Spleen (tissue), 11 donors: Measurements from ENCODE around the gene METTL24. TPM values are rescaled to one million over a fixed set of nuclear protein-coding genes. Genes with fewer than 3 reads are reported as not detected.

Experiments used
- DNase-seq: peaks from one replicate; pipeline ENCODE4 v3.0.0-alpha.2; 2020
- H3K27ac ChIP-seq, 8 donors: fragments of 200-600 bp; sonication (generic) in 7 of 8; 1 replicate in 4 of 8; 2 replicates in 4 of 8; pipeline versions ENCODE4 v1.5.0 to v1.8.0; 2016 to 2021; ENCODE audit warnings: inconsistent platforms in 4 of 8, mild to moderate bottlenecking in 4 of 8, moderate library complexity in 1 of 8
- H3K27me3 ChIP-seq, 7 donors: fragments of 200-600 bp; sonication (generic) in 6 of 7; replicated peaks in 1 of 7; 1 replicate in 4 of 7; 2 replicates in 3 of 7; pipeline versions ENCODE4 v1.5.0 to v1.8.0; 2016 to 2021; ENCODE audit warnings: inconsistent platforms in 3 of 7, mild to moderate bottlenecking in 1 of 7
- H3K36me3 ChIP-seq, 6 donors: fragments of 200-600 bp; sonication (generic) in 5 of 6; 1 replicate in 4 of 6; 2 replicates in 2 of 6; pipeline versions ENCODE4 v1.5.0 to v1.8.0; 2016 to 2021; ENCODE audit warnings: inconsistent platforms in 2 of 6
- H3K4me1 ChIP-seq, 6 donors: fragments of 200-600 bp; sonication (generic) in 5 of 6; 1 replicate in 3 of 6; 2 replicates in 3 of 6; pipeline versions ENCODE4 v1.5.0 to v1.8.0; 2016 to 2021; ENCODE audit warnings: inconsistent platforms in 3 of 6
- H3K4me3 ChIP-seq, 8 donors: fragments of 200-600 bp; sonication (generic) in 7 of 8; 1 replicate in 4 of 8; 2 replicates in 4 of 8; pipeline versions ENCODE4 v1.5.0 to v1.8.0; 2016 to 2021; ENCODE audit warnings: inconsistent platforms in 4 of 8, mild to moderate bottlenecking in 4 of 8, moderate library complexity in 2 of 8
- H3K9me3 ChIP-seq, 8 donors: fragments of 200-600 bp; sonication (generic) in 7 of 8; 1 replicate in 4 of 8; 2 replicates in 4 of 8; pipeline versions ENCODE4 v1.5.0 to v1.8.0; 2016 to 2021; ENCODE audit warnings: inconsistent platforms in 4 of 8
- CTCF ChIP-seq, 11 experiments: fragments of 200-600 bp in 7 of 11; fragments of 450-650 bp in 4 of 11; sonication (generic) in 4 of 11; IDR thresholded peaks in 8 of 11; conservative IDR thresholded peaks in 3 of 11; 1 replicate in 7 of 11; 2 replicates in 4 of 11; pipeline versions ENCODE4 v1.4.0 to v1.8.0; 2016 to 2021; ENCODE audit warnings: antibody characterized with exemption in 11 of 11, inconsistent platforms in 4 of 11, mild to moderate bottlenecking in 1 of 11
- POLR2A ChIP-seq, 3 donors: fragments of 450-650 bp; IDR thresholded peaks; one replicate each; pipeline ENCODE4 v1.5.1; 2017; ENCODE audit warnings: antibody characterized with exemption in 3 of 3, mild to moderate bottlenecking in 1 of 3
- POLR2AphosphoS5 ChIP-seq, 3 donors: sonication (generic); formaldehyde crosslinking; IDR thresholded peaks; one replicate each; pipeline ENCODE4 v1.5.1; 2017; ENCODE audit warnings: antibody characterized with exemption in 3 of 3
- WGBS, 5 donors: extraction: QIAGEN DNeasy Blood & Tissue Kit in 3 of 5; methylation state at CpG; one replicate each; pipeline versions ENCODE4 v1.1.5 to v1.1.7; 2013 to 2018; 5-methylcytosine and 5-hydroxymethylcytosine counted together
- intact Hi-C: fragments of 100-400 bp; cut with DNase I; formaldehyde crosslinking; loops from one replicate; pipeline ENCODE4 v1.15.0; 2023; ENCODE audit warnings: low total_unique reads
- polyA plus RNA-seq, 3 donors: library from polyadenylated mRNA; stranded (reverse); fragments of 200-250 nt; gene quantifications; one replicate each; pipeline ENCODE4 v1.2.1, GENCODE V29; 2013
- total RNA-seq, 7 donors: library from RNA; depleted of rRNA in 3 of 7; stranded (reverse); fragments of >200 nt in 3 of 7; fragmentation: NEBNext Ultra II Directional in 4 of 7; extraction: Animal tissue kit (Norgen Biotek cat#: 25700) in 4 of 7; gene quantifications; one replicate each; pipeline versions ENCODE4 v1.1.0 to v1.2.1, GENCODE V29; 2016 to 2021
- donor health status: healthy with polysubstance abuse.
- donor health status: DM: no; HTN: no; CAD: no; lungs with moderate emphysema.
- donor health status: DM: no; HTN: no; CAD: no.
- donor health status: Bipolar disorder and iron deficiency.
- donor health status: healthy.
- donor health status: DM: no; HTN: no; CAD: no.
- donor health status: DM: yes; HTN: yes; CAD: no.

METTL24 gene
- total and polyA plus RNA-seq, 10 donors, result 0.67 to 1.2 (median 0.98) TPM; not detected in 5

- TF ChIP-seq CTCF (IDR thresholded peaks at IDR 0.05 in 8 of 11, conservative IDR thresholded peaks at IDR 0.05 in 3 of 11) (no peak), POLR2AphosphoS5 (IDR thresholded peaks at IDR 0.05) (no peak), POLR2A (IDR thresholded peaks at IDR 0.05) (no peak)
- no peak for DNase-seq
- H3K27me3 ChIP-seq, result no peaks in the 10 kb centered on the region
- no peak overlapping the region for H3K27ac ChIP-seq
- H3K4me3 ChIP-seq, result no peak overlapping the region
- H3K9me3 ChIP-seq, result no peaks in the 10 kb centered on the region
- intact Hi-C loops, result no loop called here
- no peaks in the 10 kb centered on the region for H3K36me3 ChIP-seq
- peaks cover 0 to 10% (median 0%) of the 10 kb centered on the region in 6 donors for H3K4me1 ChIP-seq
- 84 to 93% (median 88%) methylated on average over 4 of the region's 4 CpGs for WGBS, 5 donors
Measured at GRCh38 chr6:110323258-110323657, 34.9 kb downstream of the METTL24 start.

GRCh38 chr6:110322874-110323242, 35.3 kb downstream of the METTL24 start:
- no peak for TF ChIP-seq POLR2AphosphoS5 (IDR thresholded peaks at IDR 0.05)
- TF ChIP-seq CTCF (IDR thresholded peaks at IDR 0.05 in 8 of 11, conservative IDR thresholded peaks at IDR 0.05 in 3 of 11), result no peak
- TF ChIP-seq POLR2A (IDR thresholded peaks at IDR 0.05), result no peak
- Histone ChIP-seq H3K27ac (no peak overlapping the region), H3K4me1 (peaks cover 0 to 10% (median 0%) of the 10 kb centered on the region in 6 donors), H3K27me3 (no peaks in the 10 kb centered on the region), H3K36me3 (no peaks in the 10 kb centered on the region), H3K9me3 (no peaks in the 10 kb centered on the region), H3K4me3 (no peak overlapping the region)
- no peak for DNase-seq
- intact Hi-C loops, result no loop called here
- WGBS, 5 donors, result 32 to 57% (median 46%) methylated on average over 4 of the region's 4 CpGs

- no peak for DNase-seq
- TF ChIP-seq CTCF (IDR thresholded peaks at IDR 0.05 in 8 of 11, conservative IDR thresholded peaks at IDR 0.05 in 3 of 11) (no peak), POLR2A (IDR thresholded peaks at IDR 0.05) (no peak), POLR2AphosphoS5 (IDR thresholded peaks at IDR 0.05) (no peak)
- no peak overlapping the region for H3K4me3 ChIP-seq
- H3K27ac ChIP-seq, result no peak overlapping the region
- intact Hi-C loops, result no loop called here
- H3K27me3 ChIP-seq, result no peaks in the 10 kb centered on the region
- 56 to 65% (median 59%) methylated on average over 6 of the region's 6 CpGs for WGBS, 5 donors
- peaks cover 0 to 10% (median 0%) of the 10 kb centered on the region in 6 donors for H3K4me1 ChIP-seq
- no peaks in the 10 kb centered on the region for H3K9me3 ChIP-seq
- H3K36me3 ChIP-seq, result no peaks in the 10 kb centered on the region
Measured at GRCh38 chr6:110322151-110322873, 35.8 kb downstream of the METTL24 start.

DNA sequence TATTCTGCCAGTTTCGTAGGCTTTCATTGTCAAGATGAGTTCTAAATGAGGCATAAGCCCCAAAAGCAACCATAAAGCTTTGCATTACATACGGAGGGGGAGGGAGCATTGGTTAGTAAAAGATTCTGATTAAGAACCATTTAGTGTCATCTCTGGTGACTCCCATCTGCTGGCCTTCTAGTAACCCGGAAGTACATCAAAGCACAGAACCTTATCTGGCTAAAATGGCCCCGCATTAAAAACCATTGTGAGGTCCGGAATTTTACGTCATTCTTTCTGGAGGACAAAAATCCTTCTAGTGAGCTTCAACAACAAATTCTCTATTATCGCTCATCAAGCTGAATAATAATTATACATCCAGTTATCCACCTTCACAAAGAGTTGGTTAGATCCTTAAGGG, 37.8 kb downstream of the METTL24 start:
- DNase-seq, result no peak
- H3K36me3 ChIP-seq, result no peaks in the 10 kb centered on the region
- no peak overlapping the region for H3K4me3 ChIP-seq
- no peak overlapping the region for H3K27ac ChIP-seq
- intact Hi-C loops, result no loop called here
- 89 to 94% (median 92%) methylated on average over 7 of the region's 7 CpGs for WGBS, 5 donors
- H3K9me3 ChIP-seq, result no peaks in the 10 kb centered on the region
- no peaks in the 10 kb centered on the region for H3K27me3 ChIP-seq
- TF ChIP-seq CTCF (IDR thresholded peaks at IDR 0.05 in 8 of 11, conservative IDR thresholded peaks at IDR 0.05 in 3 of 11) (no peak), POLR2A (IDR thresholded peaks at IDR 0.05) (no peak), POLR2AphosphoS5 (IDR thresholded peaks at IDR 0.05) (no peak)
- H3K4me1 ChIP-seq, result peaks cover 0 to 10% (median 0%) of the 10 kb centered on the region in 6 donors
